K562 (cell line): ENCODE data around the gene TRAF7. TPM values are rescaled to one million over a fixed set of nuclear protein-coding genes. Genes with fewer than 3 reads are reported as not detected.
A peak's percentile ranks its signal among the peaks of the same experiment; 100 is the strongest.

Experiments
- CSDE1 ChIP-seq, 2 experiments: fragments of 450-650 bp; IDR thresholded peaks; 2 replicates each; pipeline ENCODE4 v1.6.1; 2016; ENCODE audit warnings: mild to moderate bottlenecking in 1 of 2
- E2F6 ChIP-seq, 2 experiments: IDR thresholded peaks; 2 replicates each; pipeline ENCODE4 v1.6.1; 2011; ENCODE audit warnings: borderline replicate concordance in 1 of 2, control low read depth in 1 of 2, low read depth in 1 of 2, low read length in 1 of 2, mild to moderate bottlenecking in 1 of 2, mixed read lengths in 1 of 2, moderate library complexity in 1 of 2; ENCODE audit not compliant: insufficient read depth in 1 of 2, insufficient read length in 1 of 2, poor library complexity in 1 of 2, severe bottlenecking in 1 of 2; ENCODE audit errors: extremely low read depth in 1 of 2
- IFI16 ChIP-seq: fragments of 250-450 bp; sonication (Bioruptor Pico); IDR thresholded peaks from 2 replicates; pipeline ENCODE4 v2.1.2; 2022; ENCODE audit warnings: mild to moderate bottlenecking, inconsistent platforms
- JUNB ChIP-seq: fragments of 450-650 bp; formaldehyde crosslinking; conservative IDR thresholded peaks from 2 replicates; pipeline ENCODE4 v1.4.0; 2020; ENCODE audit warnings: mild to moderate bottlenecking
- NKRF ChIP-seq: fragments of 450-650 bp; IDR thresholded peaks from 2 replicates; pipeline ENCODE4 v1.6.1; 2016; ENCODE audit warnings: borderline replicate concordance
- SIN3B ChIP-seq: fragments of 450-650 bp; IDR thresholded peaks from 2 replicates; pipeline ENCODE4 v1.6.1; 2017; ENCODE audit warnings: low read depth, mild to moderate bottlenecking, moderate library complexity
- SIRT6 ChIP-seq: IDR thresholded peaks from one replicate; pipeline ENCODE4 v1.6.1; 2012; ENCODE audit warnings: low read depth, mild to moderate bottlenecking, control low read depth, inconsistent platforms, low read length, moderate library complexity
- TEAD1 ChIP-seq, 2 experiments: fragments of 450-650 bp in 1 of 2; sonication (generic) in 1 of 2; formaldehyde crosslinking; IDR thresholded peaks; 2 replicates each; pipeline versions ENCODE4 v1.4.0 to v1.8.0; 2020 to 2022; ENCODE audit warnings: mild to moderate bottlenecking in 2 of 2, missing genetic modification reagents in 1 of 2
- ZNF318 ChIP-seq, 2 experiments: fragments of 450-650 bp; IDR thresholded peaks; 2 replicates each; pipeline ENCODE4 v1.6.1; 2016; ENCODE audit warnings: mild to moderate bottlenecking in 2 of 2, borderline replicate concordance in 1 of 2, low read depth in 1 of 2, moderate library complexity in 1 of 2
- polyA plus RNA-seq, 8 experiments: library from polyadenylated mRNA; depleted of rRNA in 4 of 8; stranded (reverse) in 5 of 8; unstranded in 3 of 8; fragments of >200 nt; fragmentation: Nextera tagmentation in 2 of 8; fragmentation: Illumina TruSeq in 1 of 8; extraction: Ambion mirVana in 2 of 8; extraction: Trizol in 1 of 8; gene quantifications; 2 replicates each; pipeline versions ENCODE4 v1.2.1 to v1.2.3, GENCODE V29; 2011 to 2014; ENCODE audit warnings: inconsistent platforms in 1 of 8, missing spikeins in 1 of 8
- total RNA-seq, 7 experiments: library from RNA; depleted of rRNA in 6 of 7; stranded (reverse); fragments of >200 nt in 6 of 7; fragmentation: Illumina TruSeq in 2 of 7; extraction: Trizol in 2 of 7; gene quantifications; 2 replicates each; pipeline versions ENCODE4 v1.2.1 to v1.2.3, GENCODE V29; 2011 to 2021; ENCODE audit warnings: low replicate concordance in 1 of 7
- TF ChIP-seq, protein P1 (sequence below): sonication (generic); formaldehyde crosslinking; IDR thresholded peaks from 2 replicates; pipeline ENCODE4 v1.8.1; 2022; ENCODE audit warnings: missing genetic modification reagents

TRAF7 gene
- total and polyA plus RNA-seq, 9 of the 15 experiments (the other 6 are each of a cell fraction or from before 2014, with no cell fraction given): 1.1 to 113 (median 41.6) TPM

DNA sequence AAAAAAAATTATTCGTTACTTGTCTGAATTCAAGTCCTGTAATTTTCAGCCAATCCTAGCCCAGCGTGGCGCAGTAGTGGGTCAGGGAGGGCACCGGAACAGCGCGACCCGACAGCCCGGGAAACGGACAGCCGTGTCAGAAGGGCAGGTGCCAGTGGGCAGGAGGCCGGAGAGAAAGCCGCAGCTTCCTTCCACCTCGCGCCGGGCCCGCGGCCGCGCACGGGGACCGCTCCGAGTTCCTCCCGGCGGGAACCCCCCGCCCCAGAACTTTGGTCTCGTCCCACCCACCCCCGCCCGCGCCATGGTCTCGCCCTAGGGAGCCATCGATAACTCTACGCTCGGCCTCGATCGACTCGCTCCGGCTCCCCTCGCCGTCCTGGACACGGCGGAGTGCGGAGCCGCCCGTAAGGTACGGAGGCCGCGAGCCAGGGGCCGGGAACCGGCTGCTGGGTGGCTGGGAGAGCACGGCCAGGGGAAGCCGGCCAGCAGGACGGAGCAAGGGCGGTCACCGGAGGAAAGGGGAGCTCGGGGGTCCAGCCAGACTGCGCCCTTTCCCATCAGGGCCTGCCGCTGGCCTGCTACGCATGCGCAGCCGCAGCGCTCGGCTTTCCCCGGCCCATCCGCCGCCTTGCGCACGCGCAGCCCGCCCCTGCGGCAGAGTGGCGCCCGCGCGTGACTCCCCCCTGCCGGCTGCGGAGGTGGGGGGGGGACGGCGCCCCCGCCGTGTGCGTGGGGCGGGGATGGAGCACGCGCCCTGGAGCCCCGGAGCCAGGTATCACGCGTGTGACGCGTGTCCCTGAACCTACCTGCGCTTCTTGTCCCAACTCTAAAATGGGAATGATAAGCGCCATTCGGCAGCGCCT is 49.8 kb downstream of the TRAF7 start, which contains the start of gene MLST8 (continued):
- TF ChIP-seq SIN3B: peak; percentile 89
- TF ChIP-seq, protein P1, sequence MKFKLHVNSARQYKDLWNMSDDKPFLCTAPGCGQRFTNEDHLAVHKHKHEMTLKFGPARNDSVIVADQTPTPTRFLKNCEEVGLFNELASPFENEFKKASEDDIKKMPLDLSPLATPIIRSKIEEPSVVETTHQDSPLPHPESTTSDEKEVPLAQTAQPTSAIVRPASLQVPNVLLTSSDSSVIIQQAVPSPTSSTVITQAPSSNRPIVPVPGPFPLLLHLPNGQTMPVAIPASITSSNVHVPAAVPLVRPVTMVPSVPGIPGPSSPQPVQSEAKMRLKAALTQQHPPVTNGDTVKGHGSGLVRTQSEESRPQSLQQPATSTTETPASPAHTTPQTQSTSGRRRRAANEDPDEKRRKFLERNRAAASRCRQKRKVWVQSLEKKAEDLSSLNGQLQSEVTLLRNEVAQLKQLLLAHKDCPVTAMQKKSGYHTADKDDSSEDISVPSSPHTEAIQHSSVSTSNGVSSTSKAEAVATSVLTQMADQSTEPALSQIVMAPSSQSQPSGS (CRISPR knock-in tag): no peak
- no peak for TF ChIP-seq IFI16
- TF ChIP-seq TEAD1 (CRISPR knock-in tag; IDR thresholded peaks at IDR 0.05): peak; percentile 14 to 65; a peak in 1 of 4 replicates
- TF ChIP-seq ZNF318 (IDR thresholded peaks at IDR 0.05; ENCODE audit: borderline replicate concordance in 1 of 2, low read depth in 1 of 2): no peak
- TF ChIP-seq JUNB (CRISPR knock-in tag): 0 out of 2 replicates have a peak, but pooled peaks have one; percentile 20
- no peak for TF ChIP-seq CSDE1 (IDR thresholded peaks at IDR 0.05)
- peak; percentile 27 to 75 for TF ChIP-seq E2F6 (IDR thresholded peaks at IDR 0.05; ENCODE audit: borderline replicate concordance in 1 of 2, extremely low read depth in 1 of 2, insufficient read depth in 1 of 2, insufficient read length in 1 of 2, low read depth in 1 of 2, low read length in 1 of 2, poor library complexity in 1 of 2, severe bottlenecking in 1 of 2)
- TF ChIP-seq SIRT6: no peak
- no peak; the same call in 1 of the 2 replicates for TF ChIP-seq NKRF
